GM19397 (cell line): ENCODE data around the gene HAPSTR1.
"Not testable (repeated sequence)": the region's sequence is repeated elsewhere in the genome, so short reads cannot be mapped to it uniquely, and the experiment has no call there.

Experiments
- ATAC-seq: cut with Tn5 transposase; IDR thresholded peaks from one replicate; pipeline ENCODE4 v1.9.1; 2021; ENCODE audit warnings: mild to moderate bottlenecking, moderate library complexity; ENCODE audit not compliant: unreplicated experiment

Gene HAPSTR1

GRCh38 chr16:9090960-9091866, at the start of gene HAPSTR1:
HAPSTR1 (plus strand) TSS chr16:9091644; CDS start chr16:9092045, 401 bp downstream.
- peak; percentile 88 for ATAC-seq

GRCh38 chr16:9042533-9042932, 48.9 kb upstream of the HAPSTR1 start:
- ATAC-seq: no peak

GRCh38 chr16:9042964-9043680, 48.3 kb upstream of the HAPSTR1 start:
- no peak for ATAC-seq

GRCh38 chr16:9045562-9045961, 45.9 kb upstream of the HAPSTR1 start:
- ATAC-seq: not testable (repeated sequence)

- ATAC-seq: no peak
Measured at GRCh38 chr16:9046667-9047055, 44.8 kb upstream of the HAPSTR1 start.

GRCh38 chr16:9047689-9048301, 43.6 kb upstream of the HAPSTR1 start:
- no peak for ATAC-seq

GRCh38 chr16:9048302-9048700, 43.1 kb upstream of the HAPSTR1 start:
- ATAC-seq: no peak

GRCh38 chr16:9049241-9049640, 42.2 kb upstream of the HAPSTR1 start:
- no peak for ATAC-seq

GRCh38 chr16:9050102-9050830, 41.2 kb upstream of the HAPSTR1 start:
- no peak for ATAC-seq

- ATAC-seq: no peak
Measured at GRCh38 chr16:9053006-9053601, 38.3 kb upstream of the HAPSTR1 start.

GRCh38 chr16:9054460-9054859, 37.0 kb upstream of the HAPSTR1 start:
- ATAC-seq: no peak

- ATAC-seq: no peak
Measured at GRCh38 chr16:9055115-9055514, 36.3 kb upstream of the HAPSTR1 start.

- ATAC-seq: no peak
Measured at GRCh38 chr16:9055661-9056060, 35.8 kb upstream of the HAPSTR1 start.

GRCh38 chr16:9056061-9056460, 35.4 kb upstream of the HAPSTR1 start:
- no peak for ATAC-seq

- ATAC-seq: no peak
Measured at GRCh38 chr16:9058211-9058610, 33.2 kb upstream of the HAPSTR1 start.

- no peak for ATAC-seq
Measured at GRCh38 chr16:9060225-9060624, 31.2 kb upstream of the HAPSTR1 start.

GRCh38 chr16:9061358-9061813, 30.1 kb upstream of the HAPSTR1 start:
- ATAC-seq: no peak

- no peak for ATAC-seq
Measured at GRCh38 chr16:9062301-9062700, 29.1 kb upstream of the HAPSTR1 start.

- ATAC-seq: no peak
Measured at GRCh38 chr16:9065077-9065476, 26.4 kb upstream of the HAPSTR1 start.

GRCh38 chr16:9068886-9069285, 22.6 kb upstream of the HAPSTR1 start:
- ATAC-seq: no peak
